HG02981 (cell line): ENCODE results near the gene ZBP1.

Experiments
- ATAC-seq: cut with Tn5 transposase; IDR thresholded peaks from one replicate; pipeline ENCODE4 v1.9.1; 2021; ENCODE audit warnings: mild to moderate bottlenecking, moderate library complexity; ENCODE audit not compliant: unreplicated experiment

The ZBP1 gene

GRCh38 chr20:57601211-57601570, 19.0 kb downstream of the ZBP1 start:
- no peak for ATAC-seq

GRCh38 chr20:57600320-57601210, 19.7 kb downstream of the ZBP1 start:
- ATAC-seq, result no peak

GRCh38 chr20:57598491-57598890, 21.7 kb downstream of the ZBP1 start:
- no peak for ATAC-seq

- ATAC-seq, result no peak
These were observed 22.2 kb downstream of the ZBP1 start for GRCh38 chr20:57598060-57598459.

GRCh38 chr20:57596998-57597939, 23.0 kb downstream of the ZBP1 start:
- no peak for ATAC-seq

- ATAC-seq, result no peak
These were observed 23.9 kb downstream of the ZBP1 start for GRCh38 chr20:57596358-57596757.

- ATAC-seq, result no peak
These were observed 24.9 kb downstream of the ZBP1 start for GRCh38 chr20:57595041-57596030.

GRCh38 chr20:57594092-57594951, 25.9 kb downstream of the ZBP1 start:
- no peak for ATAC-seq

- ATAC-seq, result no peak
These were observed 26.9 kb downstream of the ZBP1 start for GRCh38 chr20:57593134-57593886.

GRCh38 chr20:57592263-57593092, 27.7 kb downstream of the ZBP1 start:
- no peak for ATAC-seq

- no peak for ATAC-seq
These were observed 28.7 kb downstream of the ZBP1 start for GRCh38 chr20:57591289-57592229.

- ATAC-seq, result no peak
These were observed 29.5 kb downstream of the ZBP1 start for GRCh38 chr20:57590485-57591288.

GRCh38 chr20:57589728-57590484, 30.3 kb downstream of the ZBP1 start:
- no peak for ATAC-seq

GRCh38 chr20:57589123-57589727, 31.0 kb downstream of the ZBP1 start:
- no peak for ATAC-seq

- no peak for ATAC-seq
These were observed 31.6 kb downstream of the ZBP1 start for GRCh38 chr20:57588596-57588995.
